HCT116 (cell line): ENCODE data around the gene GPX4. TPM values are rescaled to one million over a fixed set of nuclear protein-coding genes. Genes with fewer than 3 reads are reported as not detected.
"Not testable (repeated sequence)": the region's sequence is repeated elsewhere in the genome, so short reads cannot be mapped to it uniquely, and the experiment has no call there.

Experiments
- ATAC-seq: fragments of 200-7000 bp; cut with Tn5 transposase; 2 replicates; pipeline ENCODE4 v1.9.1; 2020; ENCODE audit warnings: mild to moderate bottlenecking, moderate library complexity
- BruUV-seq: library from RNA; stranded (reverse); fragments of 400-500 nt; replicated peaks from 2 replicates; lab custom pipeline; 2021; lab: Mats Ljungman, UMichigan
- CTCF ChIA-PET: fragments of 300-600 bp; sonication (Branson Sonifier 250); formaldehyde crosslinking; loops from one replicate; lab custom pipeline; 2021; ENCODE audit warnings: antibody characterized with exemption; lab: Charles Lee
- POLR2A ChIA-PET: fragments of 300-600, 350-600 bp; sonication (Branson Sonifier 250); formaldehyde crosslinking; loops from one replicate; lab custom pipeline; 2021; ENCODE audit warnings: antibody characterized with exemption; lab: Charles Lee
- RAD21 ChIA-PET, 2 experiments: fragments of 300-600 bp; sonication (Branson Sonifier 250); formaldehyde crosslinking; loops; one replicate each; lab custom pipeline; 2023; ENCODE audit warnings: low total read pairs in 2 of 2; ENCODE audit not compliant: uncharacterized antibody in 2 of 2, unreplicated experiment in 2 of 2, low non-redundant PET in 1 of 2; lab: Charles Lee
- DNase-seq: peaks from one replicate; pipeline ENCODE4 v3.0.0-alpha.2; 2010; ENCODE audit warnings: low read depth, low spot score
- H2AFZ ChIP-seq: fragments of 200-600 bp; shearing (Covaris generic), sonication (generic); 2 replicates; pipeline ENCODE4 v1.6.1; 2017; ENCODE audit warnings: low read depth, mixed run types, mixed read lengths, antibody characterized with exemption, low read length; ENCODE audit not compliant: poor library complexity, severe bottlenecking
- H3K27ac ChIP-seq: 2 replicates; pipeline ENCODE4 v1.5.1; 2012; ENCODE audit warnings: low read depth, low read length
- H3K27me3 ChIP-seq: fragments of 200-600 bp; sonication (generic); 2 replicates; pipeline ENCODE4 v1.6.1; 2016; ENCODE audit warnings: mixed run types, low read length, mixed read lengths; ENCODE audit not compliant: insufficient read depth
- H3K36me3 ChIP-seq, 2 experiments: fragments of 200-500 bp in 1 of 2; fragments of 200-600 bp in 1 of 2; sonication (Bioruptor generic) in 1 of 2; sonication (generic) in 1 of 2; 2 replicates each; pipeline versions ENCODE4 v1.5.1 to v1.6.1; 2014 to 2016; ENCODE audit warnings: low read length in 2 of 2, inconsistent platforms in 1 of 2, mixed read lengths in 1 of 2, mixed run types in 1 of 2; ENCODE audit not compliant: insufficient read depth in 2 of 2, control insufficient read depth in 1 of 2
- H3K4me1 ChIP-seq, 2 experiments: fragments of 200-600 bp in 1 of 2; sonication (generic) in 1 of 2; 2 replicates each; pipeline versions ENCODE4 v1.5.1 to v1.6.1; 2012 to 2017; ENCODE audit warnings: low read length in 2 of 2, inconsistent platforms in 1 of 2, mild to moderate bottlenecking in 1 of 2, mixed read lengths in 1 of 2, mixed run types in 1 of 2, moderate library complexity in 1 of 2; ENCODE audit not compliant: insufficient read depth in 2 of 2, control insufficient read depth in 1 of 2
- H3K4me2 ChIP-seq: fragments of 200-600 bp; sonication (generic); 2 replicates; pipeline ENCODE4 v1.6.1; 2017; ENCODE audit warnings: mixed run types, low read length, mixed read lengths
- H3K4me3 ChIP-seq, 2 experiments: fragments of 200-600 bp in 1 of 2; sonication (generic) in 1 of 2; replicated peaks in 1 of 2; 2 replicates each; pipeline ENCODE4 v1.5.1; 2011 to 2016; ENCODE audit warnings: low read length in 2 of 2, control low read depth in 1 of 2, low read depth in 1 of 2, mild to moderate bottlenecking in 1 of 2, mixed read lengths in 1 of 2, mixed run types in 1 of 2
- H3K79me2 ChIP-seq: fragments of 200-600 bp; sonication (generic); 2 replicates; pipeline ENCODE4 v1.6.1; 2017; ENCODE audit warnings: mild to moderate bottlenecking, mixed run types, low read length, moderate library complexity, mixed read lengths; ENCODE audit not compliant: insufficient read depth
- H3K9ac ChIP-seq: fragments of 200-600 bp; sonication (generic); 2 replicates; pipeline ENCODE4 v1.6.1; 2016; ENCODE audit warnings: low read length, mixed read lengths
- H3K9me2 ChIP-seq: fragments of 200-600 bp; sonication (generic), shearing (Covaris generic); 2 replicates; pipeline ENCODE4 v1.6.1; 2017; ENCODE audit warnings: mixed run types, mild to moderate bottlenecking, moderate library complexity; ENCODE audit not compliant: insufficient read depth
- H3K9me3 ChIP-seq, 2 experiments: fragments of 200-500 bp in 1 of 2; fragments of 200-600 bp in 1 of 2; sonication (Bioruptor generic) in 1 of 2; sonication (generic) in 1 of 2; 2 replicates each; pipeline ENCODE4 v1.6.1; 2014 to 2017; ENCODE audit warnings: low read length in 2 of 2, mixed read lengths in 2 of 2, inconsistent platforms in 1 of 2, low read depth in 1 of 2, mild to moderate bottlenecking in 1 of 2, mixed run types in 1 of 2, moderate library complexity in 1 of 2; ENCODE audit not compliant: control insufficient read depth in 1 of 2, insufficient read depth in 1 of 2
- H4K20me1 ChIP-seq: fragments of 200-600 bp; sonication (generic), shearing (Covaris generic); 2 replicates; pipeline ENCODE4 v1.6.1; 2017; ENCODE audit warnings: mixed run types, mild to moderate bottlenecking, moderate library complexity; ENCODE audit not compliant: insufficient read depth
- CBX3 ChIP-seq: IDR thresholded peaks from 2 replicates; pipeline ENCODE4 v1.6.1; 2012; ENCODE audit warnings: low read depth
- CEBPB ChIP-seq: IDR thresholded peaks from 2 replicates; pipeline ENCODE4 v1.6.1; 2012; ENCODE audit warnings: low read depth
- CTCF ChIP-seq, 3 experiments: fragments of 200-600 bp in 1 of 3; sonication (generic) in 1 of 3; IDR thresholded peaks in 2 of 3; conservative IDR thresholded peaks in 1 of 3; 2 replicates each; pipeline ENCODE4 v1.5.1; 2012 to 2017; ENCODE audit warnings: low read depth in 2 of 3, low read length in 2 of 3, antibody characterized with exemption in 1 of 3, borderline replicate concordance in 1 of 3, control low read depth in 1 of 3, mild to moderate bottlenecking in 1 of 3, mixed read lengths in 1 of 3, mixed run types in 1 of 3, moderate library complexity in 1 of 3; ENCODE audit not compliant: insufficient read depth in 1 of 3
- EZH2 ChIP-seq: fragments of 200-600 bp; sonication (generic); IDR thresholded peaks from 2 replicates; pipeline ENCODE4 v1.6.1; 2017; ENCODE audit warnings: antibody characterized with exemption, mixed run types
- TCF7L2 ChIP-seq: IDR thresholded peaks from 2 replicates; pipeline ENCODE4 v1.7.0; 2011; ENCODE audit warnings: borderline replicate concordance, inconsistent platforms; ENCODE audit not compliant: insufficient read depth, insufficient read length; ENCODE audit errors: extremely low read depth
- YY1 ChIP-seq: IDR thresholded peaks from 2 replicates; pipeline ENCODE4 v1.6.1; 2011; ENCODE audit warnings: low read length, low read depth, moderate library complexity, mild to moderate bottlenecking; ENCODE audit not compliant: insufficient replicate concordance; ENCODE audit errors: extremely low read depth
- ZBTB33 ChIP-seq: IDR thresholded peaks from 2 replicates; pipeline ENCODE4 v1.6.1; 2011; ENCODE audit warnings: mild to moderate bottlenecking, low read length, moderate library complexity; ENCODE audit not compliant: insufficient replicate concordance; ENCODE audit errors: extremely low read depth
- intact Hi-C: fragments of 100-400 bp; cut with micrococcal nuclease; formaldehyde crosslinking; loops from 2 replicates; pipeline ENCODE4 v1.10.0; 2022
- total RNA-seq: library from RNA; stranded (reverse); gene quantifications from one replicate; pipeline ENCODE4 v1.2.1, GENCODE V29; 2021; ENCODE audit not compliant: unreplicated experiment
- TF ChIP-seq, protein P1 (sequence below): IDR thresholded peaks from 2 replicates; pipeline ENCODE4 v1.6.1; 2012; ENCODE audit warnings: low read depth

Gene GPX4
- total RNA-seq, 1 experiment from 2014 or later = 481 TPM

GRCh38 chr19:1113986-1114483, 10.2 kb downstream of the GPX4 start:
- ChIA-PET POLR2A (interaction anchor here (0.7 to 1.6 kb wide), 4 partner anchors 10 to 86 kb away, joined by 3 to 10 read pairs (median 4); partner anchors contain the start of gene GPX4), RAD21 (interaction anchor here (0.6 to 1.1 kb wide), 8 partner anchors 9 to 124 kb away, joined by 3 to 10 read pairs (median 4); no protein-coding TSS in a partner anchor), CTCF (interaction anchor here (0.6 to 2.3 kb wide), 22 partner anchors 9 to 130 kb away, joined by 3 to 36 read pairs (median 5); partner anchors contain the start of genes ATP5F1D and GPX4)
- peaks cover 16 to 25% of the 10 kb centered on the region in 2 experiments for H3K4me1 ChIP-seq
- H3K79me2 ChIP-seq = no peaks in the 10 kb centered on the region
- H3K4me3 ChIP-seq = no peak overlapping the region
- no peak for ATAC-seq
- peak overlapping the region; percentile 39; the same call in 1 of the 2 replicates for H3K9ac ChIP-seq
- H3K27me3 ChIP-seq = no peaks in the 10 kb centered on the region
- peak overlapping the region; percentile 66 for H3K4me2 ChIP-seq
- no peaks in the 10 kb centered on the region for H3K9me2 ChIP-seq
- H3K27ac ChIP-seq = peak overlapping the region; percentile 59; the same call in 1 of the 2 replicates
- no peak for TF ChIP-seq EZH2
- no peak for TF ChIP-seq CBX3
- no peak for TF ChIP-seq CEBPB
- no peak for TF ChIP-seq CTCF (IDR thresholded peaks at IDR 0.05 in 2 of 3, conservative IDR thresholded peaks at IDR 0.05 in 1 of 3; ENCODE audit: borderline replicate concordance in 1 of 3, insufficient read depth in 1 of 3, low read depth in 2 of 3, low read length in 2 of 3)
- TF ChIP-seq TCF7L2 = no peak
- TF ChIP-seq, protein P1, sequence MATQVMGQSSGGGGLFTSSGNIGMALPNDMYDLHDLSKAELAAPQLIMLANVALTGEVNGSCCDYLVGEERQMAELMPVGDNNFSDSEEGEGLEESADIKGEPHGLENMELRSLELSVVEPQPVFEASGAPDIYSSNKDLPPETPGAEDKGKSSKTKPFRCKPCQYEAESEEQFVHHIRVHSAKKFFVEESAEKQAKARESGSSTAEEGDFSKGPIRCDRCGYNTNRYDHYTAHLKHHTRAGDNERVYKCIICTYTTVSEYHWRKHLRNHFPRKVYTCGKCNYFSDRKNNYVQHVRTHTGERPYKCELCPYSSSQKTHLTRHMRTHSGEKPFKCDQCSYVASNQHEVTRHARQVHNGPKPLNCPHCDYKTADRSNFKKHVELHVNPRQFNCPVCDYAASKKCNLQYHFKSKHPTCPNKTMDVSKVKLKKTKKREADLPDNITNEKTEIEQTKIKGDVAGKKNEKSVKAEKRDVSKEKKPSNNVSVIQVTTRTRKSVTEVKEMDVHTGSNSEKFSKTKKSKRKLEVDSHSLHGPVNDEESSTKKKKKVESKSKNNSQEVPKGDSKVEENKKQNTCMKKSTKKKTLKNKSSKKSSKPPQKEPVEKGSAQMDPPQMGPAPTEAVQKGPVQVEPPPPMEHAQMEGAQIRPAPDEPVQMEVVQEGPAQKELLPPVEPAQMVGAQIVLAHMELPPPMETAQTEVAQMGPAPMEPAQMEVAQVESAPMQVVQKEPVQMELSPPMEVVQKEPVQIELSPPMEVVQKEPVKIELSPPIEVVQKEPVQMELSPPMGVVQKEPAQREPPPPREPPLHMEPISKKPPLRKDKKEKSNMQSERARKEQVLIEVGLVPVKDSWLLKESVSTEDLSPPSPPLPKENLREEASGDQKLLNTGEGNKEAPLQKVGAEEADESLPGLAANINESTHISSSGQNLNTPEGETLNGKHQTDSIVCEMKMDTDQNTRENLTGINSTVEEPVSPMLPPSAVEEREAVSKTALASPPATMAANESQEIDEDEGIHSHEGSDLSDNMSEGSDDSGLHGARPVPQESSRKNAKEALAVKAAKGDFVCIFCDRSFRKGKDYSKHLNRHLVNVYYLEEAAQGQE = no peak
- TF ChIP-seq YY1 = no peak
- no peak for TF ChIP-seq ZBTB33
- no peak for DNase-seq
- peaks cover 0 to 10% of the 10 kb centered on the region in 2 experiments; a peak in 1 of 4 replicates for H3K36me3 ChIP-seq
- no peak overlapping the region for H2AFZ ChIP-seq
- H4K20me1 ChIP-seq = no peaks in the 10 kb centered on the region
- BruUV-seq = no TSS peak
- intact Hi-C loops = loop anchor here (5.0 kb wide), 1 partner anchor 78 kb away; no protein-coding TSS in a partner anchor
- no peaks in the 10 kb centered on the region for H3K9me3 ChIP-seq

GRCh38 chr19:1114728-1115127, 10.9 kb downstream of the GPX4 start:
- H4K20me1 ChIP-seq, BruUV-seq, H3K9ac ChIP-seq, DNase-seq, H2AFZ ChIP-seq, RAD21 ChIA-PET, H3K4me2 ChIP-seq, H3K27me3 ChIP-seq, H3K79me2 ChIP-seq, H3K27ac ChIP-seq, CTCF ChIA-PET, ATAC-seq, POLR2A ChIA-PET, H3K4me3 ChIP-seq, H3K9me2 ChIP-seq, H3K9me3 ChIP-seq: not testable (repeated sequence)
- peaks cover 16 to 25% of the 10 kb centered on the region in 2 experiments for H3K4me1 ChIP-seq
- intact Hi-C loops = loop anchor here (5.0 kb wide), 1 partner anchor 78 kb away; no protein-coding TSS in a partner anchor
- peaks cover 1 to 13% of the 10 kb centered on the region in 2 experiments; a peak in 3 of 4 replicates for H3K36me3 ChIP-seq
